CD4-positive, alpha-beta T cell treated with Interleukin-6 at 100 ng/mL for 8 hours (primary cell): ENCODE measurements around the gene ETFA.

Experiments used
- DNase-seq: peaks from one replicate; pipeline ENCODE4 v3.0.0-alpha.2; 2020; ENCODE audit warnings: mixed read lengths, low spot score

ETFA gene

DNA sequence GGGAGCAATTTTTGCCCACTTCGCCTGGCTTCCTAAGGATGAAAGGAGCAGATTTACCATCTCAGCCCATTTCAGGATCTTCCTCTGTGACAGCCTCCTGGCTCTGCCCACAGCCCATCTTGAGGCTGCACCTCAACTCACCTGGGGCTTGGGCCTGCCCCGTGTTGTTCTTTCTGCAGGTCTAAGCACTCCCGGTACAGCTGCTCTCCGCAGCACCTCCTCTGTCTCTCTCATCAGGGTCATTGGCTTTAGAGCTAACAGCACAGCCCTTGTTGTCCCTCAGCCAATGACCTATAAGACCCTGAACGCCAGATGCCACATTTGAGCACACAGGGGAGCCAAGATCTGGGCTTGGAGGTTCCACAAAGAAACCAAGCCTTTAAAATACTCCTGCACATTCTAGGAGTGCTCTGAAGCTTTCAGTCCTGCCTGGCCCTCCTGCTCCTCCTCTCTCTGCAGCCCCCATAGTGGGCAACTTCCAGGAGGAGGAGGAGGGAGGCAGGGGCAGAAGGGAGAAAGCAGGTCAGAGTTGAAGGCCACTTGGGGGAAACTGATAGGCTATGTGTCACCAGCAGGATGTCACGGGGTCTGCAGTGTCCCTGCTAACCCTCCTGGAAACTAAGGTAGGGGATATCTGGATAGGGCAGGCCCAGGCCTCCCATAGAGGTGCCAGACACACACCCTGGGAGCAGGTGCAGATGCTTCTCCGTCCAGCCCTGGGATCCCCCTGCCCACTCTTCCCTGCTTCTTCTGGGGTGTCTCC is 115.6 kb downstream of the ETFA start:
- DNase-seq = no peak

- no peak for DNase-seq
These were observed 117.3 kb downstream of the ETFA start for GRCh38 chr15:76193934-76194333.

GRCh38 chr15:76192715-76193114 is 118.6 kb downstream of the ETFA start:
- no peak for DNase-seq

- no peak for DNase-seq
These were observed 119.6 kb downstream of the ETFA start for GRCh38 chr15:76191539-76192244.

GRCh38 chr15:76190751-76191538 is 120.3 kb downstream of the ETFA start:
- peak; percentile 49 for DNase-seq

GRCh38 chr15:76190070-76190564 is 121.2 kb downstream of the ETFA start:
- no peak for DNase-seq

- no peak for DNase-seq
These were observed 122.2 kb downstream of the ETFA start for GRCh38 chr15:76189106-76189505.

DNA sequence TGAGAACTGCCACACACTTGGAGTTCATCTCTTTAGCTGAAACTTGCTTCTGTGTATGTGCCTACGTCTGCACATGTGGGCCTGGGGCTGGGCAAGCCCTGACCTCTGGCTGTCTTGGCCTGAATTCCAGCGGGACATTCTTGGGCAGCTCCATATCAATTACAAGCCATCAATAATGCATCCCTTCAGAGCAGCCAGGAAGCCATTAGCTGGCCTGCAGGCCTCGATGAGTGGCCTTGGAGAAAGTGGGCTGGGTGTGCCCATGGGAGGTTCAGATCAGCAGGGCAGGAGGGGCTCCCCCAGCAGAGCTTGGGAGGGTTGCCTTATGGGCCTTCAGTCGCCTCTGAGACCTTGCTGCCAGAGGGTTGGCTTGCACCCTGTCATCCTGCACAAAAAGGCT is 124.1 kb downstream of the ETFA start:
- no peak for DNase-seq

DNA sequence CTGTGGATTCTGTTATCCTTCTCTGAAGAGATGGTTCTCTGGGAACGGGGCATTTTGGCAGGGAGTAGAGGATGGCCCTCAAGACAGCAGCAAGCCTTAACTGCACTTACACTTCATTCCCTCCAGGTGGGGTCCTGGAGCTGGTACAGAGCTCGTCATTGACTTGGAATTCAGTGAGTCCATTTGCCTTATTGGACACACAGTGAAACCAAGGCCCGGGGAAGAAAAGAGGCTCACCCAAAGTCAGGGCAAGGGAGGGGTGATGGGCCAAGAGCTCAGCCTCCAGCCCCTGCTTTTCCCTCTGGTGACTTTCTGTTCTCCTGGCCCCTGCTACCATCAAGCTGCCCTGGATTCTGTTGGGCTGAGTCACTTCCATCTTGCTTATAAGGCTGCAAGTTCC is 125.6 kb downstream of the ETFA start:
- DNase-seq = no peak

- no peak for DNase-seq
These were observed 126.6 kb downstream of the ETFA start for GRCh38 chr15:76184650-76185035.

DNA sequence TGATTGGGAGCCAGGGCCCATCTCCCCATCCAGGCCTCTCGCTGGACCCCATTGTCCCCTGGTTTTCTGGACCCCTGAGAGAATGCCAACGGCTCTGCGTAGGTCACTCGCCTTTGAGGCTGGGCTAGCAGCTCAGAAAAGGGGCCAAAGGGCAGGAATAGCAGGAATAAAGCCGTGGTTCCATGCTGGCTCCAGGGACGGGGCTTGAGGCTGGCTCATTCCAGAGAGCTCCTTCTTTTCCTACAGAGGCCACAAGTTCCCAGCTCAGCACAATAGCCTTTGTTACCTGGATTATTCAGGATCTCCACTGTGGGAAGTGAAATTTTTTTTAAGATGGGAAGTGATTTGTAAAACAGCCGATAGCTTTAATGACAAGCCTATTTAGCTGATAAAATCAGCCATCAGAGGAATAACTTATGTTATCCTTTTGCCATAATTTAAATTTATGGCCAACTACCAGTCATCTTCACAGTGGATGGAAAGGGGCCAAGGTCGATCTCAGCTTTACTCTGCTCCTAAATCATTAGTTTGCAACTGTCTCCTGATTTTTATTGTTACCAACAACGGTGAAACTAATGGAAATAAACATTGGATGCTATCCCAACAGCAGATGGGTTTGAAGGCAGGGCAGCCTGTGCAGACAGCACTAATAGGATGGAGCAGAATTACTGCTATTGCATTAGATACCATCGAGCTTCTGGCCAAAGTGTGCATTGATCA is 127.2 kb downstream of the ETFA start:
- DNase-seq = no peak

- DNase-seq = no peak
These were observed 129.6 kb downstream of the ETFA start for GRCh38 chr15:76181705-76182107.

- DNase-seq = no peak
These were observed 130.9 kb downstream of the ETFA start for GRCh38 chr15:76180321-76180720.

DNA sequence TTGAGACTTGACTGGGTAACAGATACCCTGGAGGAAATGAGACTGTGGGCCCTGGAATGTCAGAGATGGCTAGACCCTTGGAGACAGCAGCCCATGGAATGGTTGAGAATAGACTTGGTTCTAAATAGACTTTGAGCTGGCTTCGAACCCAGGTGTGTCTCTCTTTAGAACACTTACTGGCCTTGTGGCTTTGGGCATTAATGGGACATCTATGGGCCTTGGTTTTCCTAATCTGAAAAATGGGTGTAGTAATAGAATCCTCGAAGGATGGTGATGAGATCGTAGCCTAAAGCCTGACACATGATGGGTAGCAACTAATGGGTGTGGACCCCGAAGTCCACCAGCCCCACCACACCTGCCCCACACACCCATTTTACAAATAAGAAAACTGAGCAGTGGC is 132.2 kb downstream of the ETFA start:
- DNase-seq = no peak

DNA sequence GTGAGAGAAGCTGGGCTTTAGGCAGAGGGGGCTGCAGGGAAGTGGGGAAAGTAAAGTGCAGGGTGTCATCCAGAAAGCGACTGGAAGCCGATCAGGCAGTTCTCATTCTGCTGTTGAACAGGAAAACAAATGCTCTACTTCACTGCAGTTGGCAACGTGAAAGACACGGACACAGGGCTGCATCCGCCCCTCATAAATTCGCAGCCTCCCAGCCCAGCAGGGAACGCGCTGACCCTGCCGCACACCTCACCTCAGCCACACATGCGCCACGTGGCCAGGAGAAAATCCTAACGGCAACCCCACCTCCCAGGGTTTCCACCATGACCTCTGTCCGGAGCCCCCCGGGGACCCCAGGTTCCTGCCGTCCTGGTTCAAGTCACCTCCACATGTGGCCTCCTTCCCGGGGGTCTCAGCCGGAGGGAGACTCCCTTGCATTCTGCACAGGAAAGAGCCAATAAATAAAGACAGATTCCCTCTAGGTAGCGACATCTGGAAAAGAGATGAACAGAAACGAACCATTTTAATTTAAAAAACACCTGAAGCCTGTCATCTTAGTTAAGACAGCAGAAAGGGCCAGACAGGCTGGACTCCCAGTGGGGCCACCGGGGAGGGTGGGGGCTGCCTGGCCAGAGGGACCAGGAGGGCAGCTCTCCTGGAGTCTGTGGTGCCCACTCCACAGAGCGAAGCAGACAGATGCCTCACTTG is 132.8 kb downstream of the ETFA start:
- no peak for DNase-seq

- no peak for DNase-seq
These were observed 133.7 kb downstream of the ETFA start for GRCh38 chr15:76177491-76178040.

DNA sequence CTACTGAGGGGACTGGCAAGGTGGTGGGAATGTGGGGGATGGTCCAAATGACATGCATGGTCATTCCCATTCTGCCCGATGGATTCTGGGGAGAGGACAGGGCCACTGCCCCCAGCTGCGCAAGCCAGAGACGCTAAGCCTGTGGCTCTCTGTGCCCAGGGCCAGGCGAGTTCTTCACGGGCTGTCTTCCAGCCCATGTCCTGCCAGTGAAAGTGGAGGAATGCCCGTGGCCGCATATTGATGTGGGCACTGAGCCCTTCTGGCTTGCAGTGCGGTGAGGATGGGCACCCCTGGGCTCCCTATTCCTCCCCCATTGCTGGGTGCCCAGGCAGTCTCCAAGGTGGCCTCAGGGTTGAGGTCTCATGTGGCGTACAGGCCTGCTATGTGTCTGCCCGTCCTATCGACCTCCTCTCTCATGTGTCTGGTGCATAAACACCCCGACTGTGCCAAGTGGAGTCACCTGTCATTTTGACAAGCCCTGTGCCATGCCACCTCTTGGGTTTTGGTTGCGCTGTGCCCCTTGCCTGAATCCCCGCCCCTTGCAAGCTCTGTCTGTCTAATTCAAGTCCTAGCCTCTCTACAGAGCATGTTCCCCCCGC is 134.7 kb downstream of the ETFA start:
- no peak for DNase-seq

DNA sequence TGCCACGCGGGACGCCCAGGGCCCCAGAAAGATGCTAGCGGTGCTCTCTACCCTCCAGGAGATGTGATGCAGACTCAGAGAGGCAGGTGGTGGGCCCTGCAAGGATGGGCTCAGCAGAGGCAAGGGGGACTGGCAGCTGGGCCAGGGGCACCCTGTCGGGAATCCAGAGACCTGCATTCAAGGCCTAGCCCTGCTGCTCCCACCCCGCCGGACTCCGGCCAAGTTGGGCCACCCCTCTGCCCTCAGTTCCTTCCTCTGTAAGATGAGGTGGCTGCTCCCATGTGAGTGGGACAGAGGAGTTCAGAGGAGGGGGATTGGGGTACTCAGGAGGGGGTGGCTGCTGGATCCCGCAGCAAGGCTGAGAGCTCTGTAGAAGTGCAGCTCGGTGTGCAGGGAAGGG is 135.2 kb downstream of the ETFA start:
- DNase-seq = no peak

- no peak for DNase-seq
These were observed 135.8 kb downstream of the ETFA start for GRCh38 chr15:76175442-76175841.

- DNase-seq = no peak
These were observed 136.6 kb downstream of the ETFA start for GRCh38 chr15:76174654-76175053.
